ENCODE data around the gene ZFC3H1.

DNA sequence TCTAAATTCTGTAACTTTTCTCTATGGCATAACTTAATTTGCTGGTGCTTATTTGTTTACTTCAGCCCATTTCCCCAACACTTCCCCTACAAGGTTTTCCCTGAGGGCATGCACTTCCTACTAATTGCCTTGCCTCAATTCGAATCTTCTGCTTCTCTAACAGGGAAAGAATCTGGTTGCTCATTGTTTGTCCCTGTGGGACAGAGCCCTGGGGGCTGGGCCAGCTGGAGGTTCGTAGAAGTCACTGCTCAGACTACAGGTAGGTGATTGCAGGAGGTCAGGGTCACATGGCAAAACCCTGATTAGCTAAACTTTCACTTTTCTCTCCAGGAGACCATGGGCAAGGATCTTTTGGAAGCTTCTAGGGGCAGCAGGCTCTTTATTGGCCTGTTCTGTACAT, 72.0 kb downstream of the ZFC3H1 start:
- TF ChIP-seq, protein P1, sequence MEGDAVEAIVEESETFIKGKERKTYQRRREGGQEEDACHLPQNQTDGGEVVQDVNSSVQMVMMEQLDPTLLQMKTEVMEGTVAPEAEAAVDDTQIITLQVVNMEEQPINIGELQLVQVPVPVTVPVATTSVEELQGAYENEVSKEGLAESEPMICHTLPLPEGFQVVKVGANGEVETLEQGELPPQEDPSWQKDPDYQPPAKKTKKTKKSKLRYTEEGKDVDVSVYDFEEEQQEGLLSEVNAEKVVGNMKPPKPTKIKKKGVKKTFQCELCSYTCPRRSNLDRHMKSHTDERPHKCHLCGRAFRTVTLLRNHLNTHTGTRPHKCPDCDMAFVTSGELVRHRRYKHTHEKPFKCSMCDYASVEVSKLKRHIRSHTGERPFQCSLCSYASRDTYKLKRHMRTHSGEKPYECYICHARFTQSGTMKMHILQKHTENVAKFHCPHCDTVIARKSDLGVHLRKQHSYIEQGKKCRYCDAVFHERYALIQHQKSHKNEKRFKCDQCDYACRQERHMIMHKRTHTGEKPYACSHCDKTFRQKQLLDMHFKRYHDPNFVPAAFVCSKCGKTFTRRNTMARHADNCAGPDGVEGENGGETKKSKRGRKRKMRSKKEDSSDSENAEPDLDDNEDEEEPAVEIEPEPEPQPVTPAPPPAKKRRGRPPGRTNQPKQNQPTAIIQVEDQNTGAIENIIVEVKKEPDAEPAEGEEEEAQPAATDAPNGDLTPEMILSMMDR (IDR thresholded peaks at IDR 0.05): no peak
- no peak for TF ChIP-seq POLR2A (IDR thresholded peaks at IDR 0.05)

Data from breast epithelium (tissue), 3 donors.